ENCODE measurements around the gene KAT14.

The KAT14 gene

GRCh38 chr20:18133962-18134361 lies 3.7 kb upstream of the KAT14 start:
- no peaks in the 10 kb centered on the region for H3K36me3 Mint-ChIP-seq (ENCODE audit: low read depth)
- peaks cover 7% of the 10 kb centered on the region for H3K4me1 Mint-ChIP-seq (ENCODE audit: low read depth)
- peaks cover 7% of the 10 kb centered on the region for H3K9me3 Mint-ChIP-seq
- H3K27ac Mint-ChIP-seq, result no peak overlapping the region
- no peak overlapping the region for H3K4me3 Mint-ChIP-seq
- H3K27me3 Mint-ChIP-seq (ENCODE audit: low read depth), result peaks cover 4% of the 10 kb centered on the region

GRCh38 chr20:18138266-18138582 lies 561 bp downstream of the KAT14 start:
- H3K4me3 Mint-ChIP-seq, result peak overlapping the region; percentile 57
- peaks cover 4% of the 10 kb centered on the region for H3K27me3 Mint-ChIP-seq (ENCODE audit: low read depth)
- peaks cover 19% of the 10 kb centered on the region for H3K4me1 Mint-ChIP-seq (ENCODE audit: low read depth)
- H3K9me3 Mint-ChIP-seq, result no peaks in the 10 kb centered on the region
- H3K36me3 Mint-ChIP-seq (ENCODE audit: low read depth), result peaks cover 8% of the 10 kb centered on the region
- peak overlapping the region; percentile 58 for H3K27ac Mint-ChIP-seq

- Mint-ChIP-seq H3K9me3 (no peaks in the 10 kb centered on the region), H3K36me3 (ENCODE audit: low read depth) (peaks cover 8% of the 10 kb centered on the region), H3K27me3 (ENCODE audit: low read depth) (peaks cover under 1% of the 10 kb centered on the region), H3K4me3 (peak overlapping the region; percentile 57), H3K4me1 (ENCODE audit: low read depth) (peaks cover 19% of the 10 kb centered on the region), H3K27ac (peak overlapping the region; percentile 58)
Observed at GRCh38 chr20:18138639-18139583, 1.2 kb downstream of the KAT14 start.

- Mint-ChIP-seq H3K36me3 (ENCODE audit: low read depth) (peaks cover 8% of the 10 kb centered on the region), H3K27me3 (ENCODE audit: low read depth) (no peaks in the 10 kb centered on the region), H3K4me1 (ENCODE audit: low read depth) (peaks cover 19% of the 10 kb centered on the region), H3K4me3 (no peak overlapping the region), H3K27ac (no peak overlapping the region), H3K9me3 (no peaks in the 10 kb centered on the region)
Observed at GRCh38 chr20:18139832-18140231, 2.2 kb downstream of the KAT14 start.

- no peaks in the 10 kb centered on the region for H3K9me3 Mint-ChIP-seq
- H3K4me1 Mint-ChIP-seq (ENCODE audit: low read depth), result peaks cover 6% of the 10 kb centered on the region
- H3K27me3 Mint-ChIP-seq (ENCODE audit: low read depth), result no peaks in the 10 kb centered on the region
- peaks cover 8% of the 10 kb centered on the region for H3K36me3 Mint-ChIP-seq (ENCODE audit: low read depth)
- no peak overlapping the region for H3K4me3 Mint-ChIP-seq
- no peak overlapping the region for H3K27ac Mint-ChIP-seq
Observed at GRCh38 chr20:18144541-18145099, 7.0 kb downstream of the KAT14 start.

- no peaks in the 10 kb centered on the region for H3K9me3 Mint-ChIP-seq
- peaks cover 9% of the 10 kb centered on the region for H3K36me3 Mint-ChIP-seq (ENCODE audit: low read depth)
- H3K27ac Mint-ChIP-seq, result no peak overlapping the region
- H3K4me1 Mint-ChIP-seq (ENCODE audit: low read depth), result no peaks in the 10 kb centered on the region
- no peaks in the 10 kb centered on the region for H3K27me3 Mint-ChIP-seq (ENCODE audit: low read depth)
- H3K4me3 Mint-ChIP-seq, result no peak overlapping the region
Observed at GRCh38 chr20:18154342-18154741, 16.7 kb downstream of the KAT14 start.

- Mint-ChIP-seq H3K9me3 (no peaks in the 10 kb centered on the region), H3K27me3 (ENCODE audit: low read depth) (no peaks in the 10 kb centered on the region), H3K4me3 (no peak overlapping the region), H3K36me3 (ENCODE audit: low read depth) (peaks cover 9% of the 10 kb centered on the region), H3K4me1 (ENCODE audit: low read depth) (no peaks in the 10 kb centered on the region), H3K27ac (no peak overlapping the region)
Observed at GRCh38 chr20:18156045-18156444, 18.4 kb downstream of the KAT14 start.

GRCh38 chr20:18164356-18164755 lies 26.7 kb downstream of the KAT14 start:
- no peaks in the 10 kb centered on the region for H3K27me3 Mint-ChIP-seq (ENCODE audit: low read depth)
- H3K36me3 Mint-ChIP-seq (ENCODE audit: low read depth), result peaks cover 20% of the 10 kb centered on the region
- no peak overlapping the region for H3K27ac Mint-ChIP-seq
- H3K4me1 Mint-ChIP-seq (ENCODE audit: low read depth), result peaks cover 19% of the 10 kb centered on the region
- H3K9me3 Mint-ChIP-seq, result no peaks in the 10 kb centered on the region
- no peak overlapping the region for H3K4me3 Mint-ChIP-seq

- no peak overlapping the region for H3K27ac Mint-ChIP-seq
- H3K4me1 Mint-ChIP-seq (ENCODE audit: low read depth), result peaks cover 19% of the 10 kb centered on the region
- H3K36me3 Mint-ChIP-seq (ENCODE audit: low read depth), result peaks cover 20% of the 10 kb centered on the region
- H3K27me3 Mint-ChIP-seq (ENCODE audit: low read depth), result no peaks in the 10 kb centered on the region
- H3K4me3 Mint-ChIP-seq, result no peak overlapping the region
- H3K9me3 Mint-ChIP-seq, result no peaks in the 10 kb centered on the region
Observed at GRCh38 chr20:18165553-18165952, 27.9 kb downstream of the KAT14 start.

- Mint-ChIP-seq H3K4me1 (ENCODE audit: low read depth) (peaks cover 19% of the 10 kb centered on the region), H3K9me3 (no peaks in the 10 kb centered on the region), H3K27ac (no peak overlapping the region), H3K36me3 (ENCODE audit: low read depth) (peaks cover 26% of the 10 kb centered on the region), H3K27me3 (ENCODE audit: low read depth) (no peaks in the 10 kb centered on the region), H3K4me3 (no peak overlapping the region)
Observed at GRCh38 chr20:18166241-18166881, 28.7 kb downstream of the KAT14 start.

GRCh38 chr20:18166950-18167349 lies 29.3 kb downstream of the KAT14 start:
- Mint-ChIP-seq H3K27me3 (ENCODE audit: low read depth) (no peaks in the 10 kb centered on the region), H3K36me3 (ENCODE audit: low read depth) (peaks cover 26% of the 10 kb centered on the region), H3K9me3 (no peaks in the 10 kb centered on the region), H3K4me1 (ENCODE audit: low read depth) (peaks cover 19% of the 10 kb centered on the region), H3K27ac (no peak overlapping the region), H3K4me3 (no peak overlapping the region)

GRCh38 chr20:18172379-18172778 lies 34.7 kb downstream of the KAT14 start:
- Mint-ChIP-seq H3K4me1 (ENCODE audit: low read depth) (no peaks in the 10 kb centered on the region), H3K27me3 (ENCODE audit: low read depth) (no peaks in the 10 kb centered on the region), H3K9me3 (no peaks in the 10 kb centered on the region), H3K27ac (no peak overlapping the region), H3K36me3 (ENCODE audit: low read depth) (peaks cover 19% of the 10 kb centered on the region), H3K4me3 (no peak overlapping the region)

GRCh38 chr20:18174906-18175683 lies 37.4 kb downstream of the KAT14 start:
- Mint-ChIP-seq H3K4me3 (no peak overlapping the region), H3K27ac (no peak overlapping the region), H3K9me3 (peaks cover under 1% of the 10 kb centered on the region), H3K36me3 (ENCODE audit: low read depth) (peaks cover 37% of the 10 kb centered on the region), H3K27me3 (ENCODE audit: low read depth) (no peaks in the 10 kb centered on the region), H3K4me1 (ENCODE audit: low read depth) (no peaks in the 10 kb centered on the region)

- no peak overlapping the region for H3K4me3 Mint-ChIP-seq
- H3K4me1 Mint-ChIP-seq (ENCODE audit: low read depth), result no peaks in the 10 kb centered on the region
- H3K27ac Mint-ChIP-seq, result no peak overlapping the region
- H3K36me3 Mint-ChIP-seq (ENCODE audit: low read depth), result peaks cover 38% of the 10 kb centered on the region
- H3K9me3 Mint-ChIP-seq, result peaks cover 7% of the 10 kb centered on the region
- H3K27me3 Mint-ChIP-seq (ENCODE audit: low read depth), result no peaks in the 10 kb centered on the region
Observed at GRCh38 chr20:18176318-18176785, 38.7 kb downstream of the KAT14 start.

Measured in T-helper 1 cell treated with Interleukin-12 subunit alpha and Interleukin-12 subunit beta and Interleukin-4 antibody, amounts not matched to agents 30 μg/mL and 1 μg/mL, for 36 hours (primary cell).